Nephron (organoid): ENCODE measurements around the gene P2RX2.

ENCODE experiments used
- H3K27ac Mint-ChIP-seq, 3 experiments: 2 replicates each; pipeline ENCODE4 v1.8.0; 2020; ENCODE audit warnings: mixed read lengths in 3 of 3, mild to moderate bottlenecking in 2 of 3, moderate library complexity in 1 of 3
- H3K27me3 Mint-ChIP-seq: 2 replicates; pipeline ENCODE4 v1.8.0; 2021; ENCODE audit warnings: low read depth, mild to moderate bottlenecking, moderate library complexity, mixed read lengths
- H3K36me3 Mint-ChIP-seq: 2 replicates; pipeline ENCODE4 v1.8.0; 2020; ENCODE audit warnings: low read depth, mixed read lengths
- H3K4me1 Mint-ChIP-seq: 2 replicates; pipeline ENCODE4 v1.8.0; 2020; ENCODE audit warnings: mixed read lengths
- H3K4me3 Mint-ChIP-seq, 3 experiments: 2 replicates each; pipeline ENCODE4 v1.8.0; 2020; ENCODE audit warnings: mild to moderate bottlenecking in 3 of 3, mixed read lengths in 3 of 3, moderate library complexity in 2 of 3
- H3K9me3 Mint-ChIP-seq: 2 replicates; pipeline ENCODE4 v1.8.0; 2020; ENCODE audit warnings: mixed read lengths
- TF ChIP-seq, protein P1 (sequence below), 3 experiments: fragments of 200-600 bp; sonication (generic); IDR thresholded peaks; one replicate each; pipeline ENCODE4 v1.5.0; 2021; ENCODE audit warnings: antibody characterized with exemption in 3 of 3; ENCODE audit not compliant: unreplicated experiment in 3 of 3

The P2RX2 gene

DNA sequence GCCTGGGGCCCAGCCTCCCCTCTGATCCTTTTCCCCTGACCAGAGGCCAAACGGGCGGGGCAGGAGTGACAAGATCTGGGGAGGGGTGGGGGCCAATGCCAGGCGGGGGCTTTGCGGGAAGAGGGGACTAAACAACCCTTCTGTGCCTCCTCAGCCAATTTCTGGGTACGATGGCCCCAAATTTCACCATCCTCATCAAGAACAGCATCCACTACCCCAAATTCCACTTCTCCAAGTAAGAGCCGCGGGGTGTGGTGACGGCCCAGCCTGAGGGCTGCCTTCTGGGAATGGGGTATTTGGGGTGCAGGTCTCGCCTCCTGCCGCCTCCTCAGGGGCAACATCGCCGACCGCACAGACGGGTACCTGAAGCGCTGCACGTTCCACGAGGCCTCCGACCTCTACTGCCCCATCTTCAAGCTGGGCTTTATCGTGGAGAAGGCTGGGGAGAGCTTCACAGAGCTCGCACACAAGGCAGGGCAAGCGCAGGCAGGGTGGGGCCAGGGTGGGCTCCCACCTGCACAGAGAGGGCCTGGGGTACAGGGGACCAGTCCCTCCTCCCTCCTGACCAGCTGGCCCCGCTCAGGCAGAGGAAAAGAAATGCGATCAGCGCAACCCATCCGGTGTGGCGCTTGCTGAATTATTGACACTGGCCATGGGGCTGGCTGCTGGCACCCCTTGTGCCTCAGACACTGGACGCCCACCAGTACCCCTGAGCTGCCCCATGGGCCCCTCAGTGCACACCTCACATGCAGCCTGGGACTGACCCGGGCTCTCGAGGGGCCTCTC lies 1.7 kb downstream of the P2RX2 start:
- H3K9me3 Mint-ChIP-seq, result peaks cover 5% of the 10 kb centered on the region
- H3K27ac Mint-ChIP-seq, result no peak overlapping the region
- H3K36me3 Mint-ChIP-seq, result peaks cover 15% of the 10 kb centered on the region
- no peak overlapping the region for H3K4me3 Mint-ChIP-seq
- H3K27me3 Mint-ChIP-seq, result peaks cover 46% of the 10 kb centered on the region
- peaks cover 31% of the 10 kb centered on the region for H3K4me1 Mint-ChIP-seq
- TF ChIP-seq, protein P1, sequence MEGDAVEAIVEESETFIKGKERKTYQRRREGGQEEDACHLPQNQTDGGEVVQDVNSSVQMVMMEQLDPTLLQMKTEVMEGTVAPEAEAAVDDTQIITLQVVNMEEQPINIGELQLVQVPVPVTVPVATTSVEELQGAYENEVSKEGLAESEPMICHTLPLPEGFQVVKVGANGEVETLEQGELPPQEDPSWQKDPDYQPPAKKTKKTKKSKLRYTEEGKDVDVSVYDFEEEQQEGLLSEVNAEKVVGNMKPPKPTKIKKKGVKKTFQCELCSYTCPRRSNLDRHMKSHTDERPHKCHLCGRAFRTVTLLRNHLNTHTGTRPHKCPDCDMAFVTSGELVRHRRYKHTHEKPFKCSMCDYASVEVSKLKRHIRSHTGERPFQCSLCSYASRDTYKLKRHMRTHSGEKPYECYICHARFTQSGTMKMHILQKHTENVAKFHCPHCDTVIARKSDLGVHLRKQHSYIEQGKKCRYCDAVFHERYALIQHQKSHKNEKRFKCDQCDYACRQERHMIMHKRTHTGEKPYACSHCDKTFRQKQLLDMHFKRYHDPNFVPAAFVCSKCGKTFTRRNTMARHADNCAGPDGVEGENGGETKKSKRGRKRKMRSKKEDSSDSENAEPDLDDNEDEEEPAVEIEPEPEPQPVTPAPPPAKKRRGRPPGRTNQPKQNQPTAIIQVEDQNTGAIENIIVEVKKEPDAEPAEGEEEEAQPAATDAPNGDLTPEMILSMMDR (IDR thresholded peaks at IDR 0.05; ENCODE audit: unreplicated experiment in 3 of 3), result no peak

DNA sequence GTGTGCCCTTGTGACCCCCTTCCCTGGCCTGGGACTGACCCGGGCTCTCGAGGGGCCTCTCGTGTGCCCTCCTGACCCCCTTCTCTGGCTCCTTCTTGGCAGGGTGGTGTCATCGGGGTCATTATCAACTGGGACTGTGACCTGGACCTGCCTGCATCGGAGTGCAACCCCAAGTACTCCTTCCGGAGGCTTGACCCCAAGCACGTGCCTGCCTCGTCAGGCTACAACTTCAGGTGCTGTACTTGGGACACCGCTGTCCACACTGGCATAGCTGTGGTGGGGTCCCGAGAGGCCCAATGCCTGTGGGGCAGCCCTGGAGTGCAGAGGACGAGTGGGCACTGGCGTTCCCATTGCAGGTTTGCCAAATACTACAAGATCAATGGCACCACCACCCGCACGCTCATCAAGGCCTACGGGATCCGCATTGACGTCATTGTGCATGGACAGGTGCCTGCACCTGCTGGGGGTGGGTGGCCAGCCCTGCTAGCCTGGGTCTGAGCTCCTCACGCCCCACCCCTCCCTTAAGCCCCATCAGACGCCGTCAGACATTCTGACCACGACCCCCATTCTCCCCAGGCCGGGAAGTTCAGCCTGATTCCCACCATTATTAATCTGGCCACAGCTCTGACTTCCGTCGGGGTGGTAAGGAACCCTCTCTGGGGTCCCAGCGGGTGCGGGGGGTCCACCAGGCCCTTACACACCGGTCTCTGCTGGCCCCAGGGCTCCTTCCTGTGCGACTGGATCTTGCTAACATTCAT lies 2.5 kb downstream of the P2RX2 start:
- H3K27ac Mint-ChIP-seq, result peak overlapping the region in 1 of 3 experiments; percentile 41
- peaks cover 38% of the 10 kb centered on the region for H3K27me3 Mint-ChIP-seq
- TF ChIP-seq, protein P1 (IDR thresholded peaks at IDR 0.05; ENCODE audit: unreplicated experiment in 3 of 3), result no peak
- no peaks in the 10 kb centered on the region for H3K9me3 Mint-ChIP-seq
- peaks cover 33% of the 10 kb centered on the region for H3K4me1 Mint-ChIP-seq
- H3K36me3 Mint-ChIP-seq, result peaks cover 17% of the 10 kb centered on the region
- H3K4me3 Mint-ChIP-seq, result peak overlapping the region in 1 of 3 experiments; percentile 23

- Mint-ChIP-seq H3K4me3 (peak overlapping the region; percentile 62 to 71 (median 71)), H3K27ac (peak overlapping the region; percentile 94 to 97 (median 96)), H3K27me3 (peaks cover 31% of the 10 kb centered on the region), H3K36me3 (peaks cover 22% of the 10 kb centered on the region), H3K4me1 (peaks cover 33% of the 10 kb centered on the region), H3K9me3 (no peaks in the 10 kb centered on the region)
- TF ChIP-seq, protein P1 (IDR thresholded peaks at IDR 0.05; ENCODE audit: unreplicated experiment in 3 of 3), result no peak
These were observed 3.3 kb downstream of the P2RX2 start for GRCh38 chr12:132621657-132622435.

GRCh38 chr12:132622437-132623071 lies 4.0 kb downstream of the P2RX2 start:
- peaks cover 22% of the 10 kb centered on the region for H3K36me3 Mint-ChIP-seq
- H3K4me3 Mint-ChIP-seq, result peak overlapping the region; percentile 62 to 71 (median 71)
- no peaks in the 10 kb centered on the region for H3K9me3 Mint-ChIP-seq
- peak overlapping the region; percentile 94 to 97 (median 96) for H3K27ac Mint-ChIP-seq
- TF ChIP-seq, protein P1 (IDR thresholded peaks at IDR 0.05; ENCODE audit: unreplicated experiment in 3 of 3), result no peak
- H3K4me1 Mint-ChIP-seq, result peaks cover 32% of the 10 kb centered on the region
- peaks cover 24% of the 10 kb centered on the region for H3K27me3 Mint-ChIP-seq

GRCh38 chr12:132623072-132623869 lies 4.7 kb downstream of the P2RX2 start:
- Mint-ChIP-seq H3K36me3 (peaks cover 22% of the 10 kb centered on the region), H3K27me3 (peaks cover 16% of the 10 kb centered on the region), H3K4me3 (peak overlapping the region; percentile 62 to 71 (median 71)), H3K4me1 (peaks cover 25% of the 10 kb centered on the region), H3K9me3 (no peaks in the 10 kb centered on the region), H3K27ac (peak overlapping the region; percentile 94 to 97 (median 96))
- TF ChIP-seq, protein P1 (IDR thresholded peaks at IDR 0.05; ENCODE audit: unreplicated experiment in 3 of 3), result no peak
